Mesendoderm (in vitro differentiated cells): ENCODE data around the gene PKN3. TPM values are rescaled to one million over a fixed set of nuclear protein-coding genes. Genes with fewer than 3 reads are reported as not detected.

Experiments
- DNase-seq: peaks from one replicate; pipeline ENCODE4 v3.0.0; 2013
- H2AK5ac ChIP-seq: 2 replicates; pipeline ENCODE4 v1.6.1; 2013; ENCODE audit warnings: low read length, inconsistent platforms
- H2BK120ac ChIP-seq: 2 replicates; pipeline ENCODE4 v1.6.1; 2013; ENCODE audit warnings: low read depth, mild to moderate bottlenecking, low read length, moderate library complexity, mixed read lengths
- H2BK15ac ChIP-seq: replicated peaks from 2 replicates; pipeline ENCODE4 v1.6.1; 2013; ENCODE audit warnings: low read depth, mild to moderate bottlenecking, moderate library complexity
- H2BK5ac ChIP-seq: 2 replicates; pipeline ENCODE4 v1.6.1; 2013; ENCODE audit warnings: low read length, inconsistent platforms
- H3K18ac ChIP-seq: 2 replicates; pipeline ENCODE4 v1.6.1; 2013; ENCODE audit warnings: mild to moderate bottlenecking, low read length, mixed read lengths
- H3K23ac ChIP-seq: one replicate; pipeline ENCODE4 v1.6.1; 2013; ENCODE audit warnings: low read length
- H3K27ac ChIP-seq: 2 replicates; pipeline ENCODE4 v1.5.1; 2013; ENCODE audit warnings: low read depth, mild to moderate bottlenecking, inconsistent platforms, low read length, moderate library complexity
- H3K27me3 ChIP-seq: 2 replicates; pipeline ENCODE4 v1.6.1; 2013; ENCODE audit warnings: low read length, control low read depth, mild to moderate bottlenecking, inconsistent platforms; ENCODE audit not compliant: insufficient read depth, poor library complexity
- H3K36me3 ChIP-seq: 2 replicates; pipeline ENCODE4 v1.6.1; 2013; ENCODE audit warnings: low read length, inconsistent platforms; ENCODE audit not compliant: control insufficient read depth, insufficient read depth
- H3K4ac ChIP-seq: one replicate; pipeline ENCODE4 v1.6.1; 2013; ENCODE audit warnings: low read depth, mild to moderate bottlenecking, low read length, moderate library complexity
- H3K4me1 ChIP-seq: 2 replicates; pipeline ENCODE4 v1.6.1; 2013; ENCODE audit warnings: low read depth, low read length, inconsistent platforms; ENCODE audit not compliant: control insufficient read depth
- H3K4me2 ChIP-seq: 2 replicates; pipeline ENCODE4 v1.6.1; 2013; ENCODE audit warnings: low read length
- H3K4me3 ChIP-seq: 2 replicates; pipeline ENCODE4 v1.5.1; 2013; ENCODE audit warnings: mild to moderate bottlenecking, low read length
- H3K56ac ChIP-seq: one replicate; pipeline ENCODE4 v1.6.1; 2013; ENCODE audit warnings: low read length
- H3K79me1 ChIP-seq: 2 replicates; pipeline ENCODE4 v1.6.1; 2013; ENCODE audit warnings: low read length, inconsistent platforms
- H3K79me2 ChIP-seq: 2 replicates; pipeline ENCODE4 v1.6.1; 2013; ENCODE audit warnings: mild to moderate bottlenecking, low read length; ENCODE audit not compliant: control insufficient read depth, insufficient read depth
- H3K9ac ChIP-seq: 2 replicates; pipeline ENCODE4 v1.6.1; 2013; ENCODE audit warnings: low read length, inconsistent platforms
- H4K5ac ChIP-seq: one replicate; pipeline ENCODE4 v1.6.1; 2013; ENCODE audit warnings: low read length
- H4K8ac ChIP-seq: one replicate; pipeline ENCODE4 v1.6.1; 2013; ENCODE audit warnings: low read depth, mild to moderate bottlenecking, control low read depth, low read length, moderate library complexity
- WGBS: extraction: QIAGEN DNeasy Blood & Tissue Kit; methylation state at CpG from one replicate; pipeline ENCODE4 v1.1.7; 2013; ENCODE audit warnings: low lambda C conversion rate, missing lambda C conversion rate; ENCODE audit not compliant: insufficient coverage; ENCODE audit errors: extremely low coverage; 5-methylcytosine and 5-hydroxymethylcytosine counted together
- small RNA-seq: library from polyadenylated mRNA; stranded (forward); fragments of <200 nt; extraction: miRNeasy Mini kit (QIAGEN cat#:217004); gene quantifications from one replicate; pipeline ENCODE3, GENCODE V24; 2013; ENCODE audit not compliant: insufficient read depth

Gene PKN3

DNA sequence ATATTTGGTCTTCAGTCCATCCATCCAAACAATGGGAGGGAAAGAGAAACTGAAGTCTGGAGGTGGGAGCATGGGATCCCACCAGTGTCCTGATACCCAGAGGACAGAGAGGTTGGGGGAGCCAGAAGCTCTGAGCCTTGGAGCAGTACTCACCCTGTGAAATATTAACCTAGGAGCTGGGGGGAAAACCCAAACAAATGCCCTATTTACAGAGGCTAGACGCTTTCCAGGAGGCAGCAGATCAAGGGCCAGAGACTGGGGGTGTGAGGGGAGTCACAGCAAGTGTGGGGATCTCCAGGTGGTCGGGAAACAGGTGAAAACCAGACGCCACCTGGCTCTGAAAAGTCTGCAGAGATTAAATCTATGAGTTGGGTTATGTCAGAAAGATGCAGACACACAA, 63.2 kb downstream of the PKN3 start:
- Histone ChIP-seq H3K9ac (no peak overlapping the region), H3K27me3 (no peaks in the 10 kb centered on the region), H3K36me3 (no peaks in the 10 kb centered on the region), H2BK120ac (no peak overlapping the region), H3K4me1 (no peaks in the 10 kb centered on the region), H3K23ac (no peak overlapping the region), H3K56ac (no peak overlapping the region), H3K18ac (no peak overlapping the region), H2AK5ac (no peak overlapping the region), H3K79me1 (peaks cover 1% of the 10 kb centered on the region), H2BK15ac (no peak overlapping the region), H2BK5ac (no peak overlapping the region), H3K4me2 (no peak overlapping the region), H4K8ac (no peak overlapping the region), H3K4me3 (no peak overlapping the region), H3K27ac (no peak overlapping the region), H4K5ac (no peak overlapping the region), H3K79me2 (no peaks in the 10 kb centered on the region), H3K4ac (no peak overlapping the region)
- no peak for DNase-seq
- no CpG with 5 or more reads among the region's 3 CpGs for WGBS

DNA sequence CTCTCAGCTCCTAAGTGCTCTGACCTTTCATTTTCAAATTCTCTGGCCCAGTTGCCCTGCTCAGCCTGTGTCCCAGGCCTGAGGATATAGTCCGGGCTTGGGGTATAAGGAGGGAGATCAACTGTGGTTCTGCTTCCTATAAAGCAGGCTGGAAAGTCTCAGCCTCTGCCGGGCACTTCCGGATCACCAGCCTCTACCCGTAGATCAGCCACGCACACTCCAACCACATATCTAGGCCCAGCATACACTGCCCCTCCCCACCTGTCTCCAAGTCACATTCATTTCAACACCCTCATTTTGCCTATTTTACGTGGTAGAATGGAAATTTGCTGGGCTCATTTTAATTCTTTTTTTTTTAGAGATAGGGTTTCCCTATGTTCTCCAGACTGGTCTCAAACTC, 66.3 kb downstream of the PKN3 start:
- H3K79me1 ChIP-seq = peaks cover 1% of the 10 kb centered on the region
- H3K27me3 ChIP-seq = no peaks in the 10 kb centered on the region
- H2AK5ac ChIP-seq = no peak overlapping the region
- H3K27ac ChIP-seq = no peak overlapping the region
- H3K56ac ChIP-seq = no peak overlapping the region
- H3K4ac ChIP-seq = no peak overlapping the region
- H3K4me2 ChIP-seq = no peak overlapping the region
- no peak overlapping the region for H3K9ac ChIP-seq
- no peak overlapping the region for H4K8ac ChIP-seq
- DNase-seq = no peak
- no peak overlapping the region for H2BK5ac ChIP-seq
- no peak overlapping the region for H2BK120ac ChIP-seq
- no peak overlapping the region for H3K18ac ChIP-seq
- H3K23ac ChIP-seq = no peak overlapping the region
- no CpG with 5 or more reads among the region's 6 CpGs for WGBS
- H2BK15ac ChIP-seq = no peak overlapping the region
- no peak overlapping the region for H4K5ac ChIP-seq
- H3K36me3 ChIP-seq = no peaks in the 10 kb centered on the region
- no peaks in the 10 kb centered on the region for H3K4me1 ChIP-seq
- no peak overlapping the region for H3K4me3 ChIP-seq
- H3K79me2 ChIP-seq = no peaks in the 10 kb centered on the region

Small RNA genes lying within 50 kb of the gene (small RNA-seq; reads per million reads assigned to genes)
- gene RF00017 (not detected), gene RN7SL560P (not detected)
